Measurements from ENCODE around the gene KCNJ16.

KCNJ16 gene

DNA sequence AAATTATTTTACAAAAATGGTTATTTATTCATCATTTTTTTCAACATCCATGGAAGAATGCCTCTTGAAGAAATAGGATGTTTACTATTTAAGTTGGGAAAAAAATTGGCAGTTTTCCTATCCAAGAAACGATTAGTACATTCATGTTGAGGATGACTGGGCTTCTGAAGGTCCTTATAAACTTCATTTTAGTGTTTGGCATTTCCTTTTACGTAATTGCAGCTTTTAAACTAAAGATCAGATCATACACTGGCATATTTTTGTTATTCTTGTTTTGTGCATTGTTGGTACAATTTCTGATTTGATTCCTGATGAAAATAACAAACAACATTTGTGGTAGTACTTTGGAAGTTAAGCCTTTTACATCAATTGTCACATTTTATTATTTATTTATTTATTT, 11.5 kb downstream of the KCNJ16 start:
- no peak for DNase-seq (ENCODE audit: extremely low read depth, low read depth)
- TF ChIP-seq, protein P1, sequence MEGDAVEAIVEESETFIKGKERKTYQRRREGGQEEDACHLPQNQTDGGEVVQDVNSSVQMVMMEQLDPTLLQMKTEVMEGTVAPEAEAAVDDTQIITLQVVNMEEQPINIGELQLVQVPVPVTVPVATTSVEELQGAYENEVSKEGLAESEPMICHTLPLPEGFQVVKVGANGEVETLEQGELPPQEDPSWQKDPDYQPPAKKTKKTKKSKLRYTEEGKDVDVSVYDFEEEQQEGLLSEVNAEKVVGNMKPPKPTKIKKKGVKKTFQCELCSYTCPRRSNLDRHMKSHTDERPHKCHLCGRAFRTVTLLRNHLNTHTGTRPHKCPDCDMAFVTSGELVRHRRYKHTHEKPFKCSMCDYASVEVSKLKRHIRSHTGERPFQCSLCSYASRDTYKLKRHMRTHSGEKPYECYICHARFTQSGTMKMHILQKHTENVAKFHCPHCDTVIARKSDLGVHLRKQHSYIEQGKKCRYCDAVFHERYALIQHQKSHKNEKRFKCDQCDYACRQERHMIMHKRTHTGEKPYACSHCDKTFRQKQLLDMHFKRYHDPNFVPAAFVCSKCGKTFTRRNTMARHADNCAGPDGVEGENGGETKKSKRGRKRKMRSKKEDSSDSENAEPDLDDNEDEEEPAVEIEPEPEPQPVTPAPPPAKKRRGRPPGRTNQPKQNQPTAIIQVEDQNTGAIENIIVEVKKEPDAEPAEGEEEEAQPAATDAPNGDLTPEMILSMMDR (IDR thresholded peaks at IDR 0.05; ENCODE audit: low read depth, low read length): no peak

DNA sequence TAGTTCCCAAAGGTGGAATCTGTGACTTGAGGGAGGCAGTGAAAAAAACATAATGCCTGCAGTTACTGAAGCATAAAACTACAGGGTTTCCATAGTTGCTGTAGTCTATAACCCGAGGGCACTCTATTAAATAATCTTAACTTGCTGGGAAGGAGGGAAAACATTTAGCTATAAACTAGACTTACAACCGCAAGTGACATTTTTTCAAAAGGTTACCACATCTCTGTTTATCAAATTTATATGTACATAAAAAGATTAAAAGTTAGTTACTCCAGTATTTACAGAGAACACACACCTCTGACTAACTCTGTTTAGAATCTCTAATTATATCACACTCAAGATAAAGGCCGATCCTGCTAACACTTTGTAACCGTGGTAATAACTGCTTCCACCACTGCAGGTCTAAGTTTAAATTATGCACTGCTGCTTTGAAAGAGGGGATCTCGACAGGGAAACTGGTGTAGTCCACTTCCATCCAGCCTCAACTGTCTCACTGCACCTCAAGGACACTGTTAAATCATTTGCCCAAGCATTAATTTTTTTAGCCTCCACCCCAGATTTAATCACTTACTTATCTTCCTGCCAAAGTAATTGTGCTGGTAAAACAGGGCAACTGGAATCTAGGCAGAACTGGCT, 14.6 kb downstream of the KCNJ16 start:
- TF ChIP-seq, protein P1 (IDR thresholded peaks at IDR 0.05; ENCODE audit: low read depth, low read length): no peak
- no peak for DNase-seq (ENCODE audit: extremely low read depth, low read depth)

DNA sequence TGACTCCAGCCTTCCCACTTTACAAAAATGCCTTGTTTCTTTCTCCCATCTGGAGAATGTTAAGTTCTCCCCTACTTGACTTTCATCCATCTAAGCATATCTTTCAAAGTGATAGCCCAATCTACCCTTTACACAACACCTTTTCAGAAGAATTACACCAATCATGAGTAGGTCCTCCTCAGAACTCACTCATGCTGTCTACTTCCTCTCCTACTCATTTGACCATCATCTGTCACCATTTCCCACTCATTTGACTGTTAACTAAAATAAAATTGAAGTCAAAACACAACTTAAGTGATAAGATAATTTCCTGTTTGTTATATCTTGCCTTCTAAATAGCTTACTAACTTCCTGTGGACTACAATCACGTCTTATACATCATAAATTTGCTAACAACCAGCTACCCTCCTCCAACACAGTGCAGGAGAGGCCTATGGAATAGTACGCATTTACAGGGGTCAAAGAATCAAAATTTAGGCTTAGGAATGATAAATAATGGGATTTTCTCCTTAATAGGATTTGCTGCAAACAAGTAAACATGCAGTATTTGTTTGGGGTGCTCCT, 16.1 kb downstream of the KCNJ16 start:
- TF ChIP-seq, protein P1 (IDR thresholded peaks at IDR 0.05; ENCODE audit: low read depth, low read length): no peak
- no peak for DNase-seq (ENCODE audit: extremely low read depth, low read depth)

DNA sequence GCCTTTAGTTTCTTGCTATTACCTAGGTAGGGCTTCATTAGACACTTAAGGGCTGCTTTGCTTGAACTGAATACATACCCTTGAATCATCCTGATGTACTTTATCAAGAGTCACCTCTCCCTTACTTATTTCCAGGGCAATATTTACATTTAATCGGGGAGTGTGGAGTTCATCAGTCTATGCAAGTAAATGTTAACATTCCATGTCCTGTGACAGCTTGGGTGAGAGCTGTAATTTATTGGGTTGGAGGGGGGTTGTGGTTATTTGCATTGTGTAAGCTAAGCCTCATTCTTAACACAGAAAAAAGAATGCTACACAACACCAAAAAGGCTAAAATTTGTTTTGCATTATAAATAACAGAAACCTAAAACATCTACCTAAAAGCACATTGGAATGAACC, 16.7 kb downstream of the KCNJ16 start:
- no peak for DNase-seq (ENCODE audit: extremely low read depth, low read depth)
- TF ChIP-seq, protein P1 (IDR thresholded peaks at IDR 0.05; ENCODE audit: low read depth, low read length): no peak

DNA sequence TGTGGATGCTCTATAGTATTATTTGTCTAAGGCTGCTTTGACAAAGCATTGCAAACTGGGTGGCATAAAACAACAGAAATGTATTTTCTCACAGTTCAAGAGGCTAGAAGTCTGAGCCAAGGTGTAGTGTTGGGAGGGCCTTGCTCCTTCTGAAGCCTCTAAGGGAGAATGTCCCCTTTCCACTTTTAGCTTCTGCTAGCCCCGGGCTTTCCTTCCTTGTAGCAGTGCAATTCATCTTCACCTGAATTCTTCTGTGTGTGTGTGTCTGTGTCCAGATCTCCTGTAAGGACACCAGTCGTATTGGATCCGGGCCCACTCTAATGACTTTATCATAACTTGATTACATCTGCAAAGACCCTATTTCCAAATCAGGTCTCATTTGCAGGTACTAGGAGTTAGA, 18.1 kb downstream of the KCNJ16 start:
- no peak for DNase-seq (ENCODE audit: extremely low read depth, low read depth)
- TF ChIP-seq, protein P1 (IDR thresholded peaks at IDR 0.05; ENCODE audit: low read depth, low read length): no peak

DNA sequence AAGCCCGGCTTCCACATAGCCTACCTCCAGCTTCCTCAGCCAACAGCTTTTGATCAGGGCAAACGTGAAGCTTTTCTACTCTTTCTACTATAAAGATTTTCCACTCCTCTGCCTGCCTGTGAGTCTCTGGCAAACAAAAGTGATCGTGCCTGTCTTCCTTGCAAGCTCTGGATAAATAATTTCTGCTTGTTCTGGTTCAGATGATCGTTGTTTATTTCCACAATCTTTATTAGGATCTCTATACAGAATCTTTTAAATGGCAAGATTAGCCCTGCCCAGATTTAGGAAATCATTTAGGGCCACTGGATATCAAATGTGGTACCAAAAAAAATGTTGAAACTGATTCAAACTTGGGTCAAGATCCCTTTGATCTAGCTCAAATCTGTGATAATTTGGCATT, 20.4 kb downstream of the KCNJ16 start:
- TF ChIP-seq, protein P1 (IDR thresholded peaks at IDR 0.05; ENCODE audit: low read depth, low read length): no peak
- no peak for DNase-seq (ENCODE audit: extremely low read depth, low read depth)

DNA sequence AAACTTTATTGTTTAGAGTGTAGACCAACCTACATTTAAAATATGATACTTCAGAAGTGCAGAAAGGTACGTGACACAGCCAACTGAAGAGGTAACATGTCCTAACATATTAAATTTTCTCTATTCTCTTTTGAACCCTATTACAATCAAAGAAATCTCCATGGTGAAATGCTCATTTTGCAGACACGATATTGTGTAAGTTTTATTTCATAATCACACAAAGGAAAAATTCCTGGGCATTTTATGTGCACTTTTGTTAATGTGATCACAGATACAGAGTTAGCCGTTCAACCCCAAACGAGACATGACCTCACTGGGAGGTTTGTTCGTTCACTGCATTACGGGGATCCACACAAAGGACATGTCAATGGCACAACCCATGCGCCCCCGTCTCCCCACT, 21.8 kb downstream of the KCNJ16 start:
- TF ChIP-seq, protein P1 (IDR thresholded peaks at IDR 0.05; ENCODE audit: low read depth, low read length): no peak
- no peak for DNase-seq (ENCODE audit: extremely low read depth, low read depth)

Data from AG09319 (cell line).